ENCODE results near the gene CADM1. TPM values are rescaled to one million over a fixed set of nuclear protein-coding genes. Genes with fewer than 3 reads are reported as not detected.

CADM1 gene
- polyA plus RNA-seq, 3 donors, result 130 to 158 (median 149) TPM

GRCh38 chr11:115215694-115216617 lies 288.3 kb downstream of the CADM1 start:
- DNase-seq (ENCODE audit: extremely low read depth in 1 of 11, low read depth in 9 of 11, low spot score in 4 of 11), result no peak

GRCh38 chr11:115214644-115215234 lies 289.5 kb downstream of the CADM1 start:
- DNase-seq (ENCODE audit: extremely low read depth in 1 of 11, low read depth in 9 of 11, low spot score in 4 of 11), result no peak

- DNase-seq (ENCODE audit: extremely low read depth in 1 of 11, low read depth in 9 of 11, low spot score in 4 of 11), result no peak
Measured at GRCh38 chr11:115213007-115213406, 291.2 kb downstream of the CADM1 start.

- no peak for DNase-seq (ENCODE audit: extremely low read depth in 1 of 11, low read depth in 9 of 11, low spot score in 4 of 11)
Measured at GRCh38 chr11:115208808-115209259, 295.4 kb downstream of the CADM1 start.

- no peak for DNase-seq (ENCODE audit: extremely low read depth in 1 of 11, low read depth in 9 of 11, low spot score in 4 of 11)
Measured at GRCh38 chr11:115207916-115208315, 296.3 kb downstream of the CADM1 start.

- DNase-seq (ENCODE audit: extremely low read depth in 1 of 11, low read depth in 9 of 11, low spot score in 4 of 11), result peak in 5 of 11 donors; percentile 42 to 60 (median 44)
Measured at GRCh38 chr11:115207166-115207591, 297.0 kb downstream of the CADM1 start.

- no peak for DNase-seq (ENCODE audit: extremely low read depth in 1 of 11, low read depth in 9 of 11, low spot score in 4 of 11)
Measured at GRCh38 chr11:115206365-115207022, 297.7 kb downstream of the CADM1 start.

- no peak for DNase-seq (ENCODE audit: extremely low read depth in 1 of 11, low read depth in 9 of 11, low spot score in 4 of 11)
Measured at GRCh38 chr11:115202900-115203552, 301.2 kb downstream of the CADM1 start.

GRCh38 chr11:115202074-115202473 lies 302.1 kb downstream of the CADM1 start:
- no peak for DNase-seq (ENCODE audit: extremely low read depth in 1 of 11, low read depth in 9 of 11, low spot score in 4 of 11)

- DNase-seq (ENCODE audit: extremely low read depth in 1 of 11, low read depth in 9 of 11, low spot score in 4 of 11), result peak in 8 of 11 donors; percentile 51 to 84 (median 75)
Measured at GRCh38 chr11:115201111-115201792, 303.0 kb downstream of the CADM1 start.

GRCh38 chr11:115199481-115200069 lies 304.6 kb downstream of the CADM1 start:
- no peak for DNase-seq (ENCODE audit: extremely low read depth in 1 of 11, low read depth in 9 of 11, low spot score in 4 of 11)

GRCh38 chr11:115198321-115198741 lies 305.9 kb downstream of the CADM1 start:
- DNase-seq (ENCODE audit: extremely low read depth in 1 of 11, low read depth in 9 of 11, low spot score in 4 of 11), result peak in 5 of 11 donors; percentile 47 to 72 (median 49)

- no peak for DNase-seq (ENCODE audit: extremely low read depth in 1 of 11, low read depth in 9 of 11, low spot score in 4 of 11)
Measured at GRCh38 chr11:115197433-115197832, 306.8 kb downstream of the CADM1 start.

GRCh38 chr11:115197031-115197430 lies 307.2 kb downstream of the CADM1 start:
- no peak for DNase-seq (ENCODE audit: extremely low read depth in 1 of 11, low read depth in 9 of 11, low spot score in 4 of 11)

- no peak for DNase-seq (ENCODE audit: extremely low read depth in 1 of 11, low read depth in 9 of 11, low spot score in 4 of 11)
Measured at GRCh38 chr11:115194802-115195110, 309.5 kb downstream of the CADM1 start.

- DNase-seq (ENCODE audit: extremely low read depth in 1 of 11, low read depth in 9 of 11, low spot score in 4 of 11), result no peak
Measured at GRCh38 chr11:115193914-115194801, 310.1 kb downstream of the CADM1 start.

GRCh38 chr11:115191761-115192160 lies 312.5 kb downstream of the CADM1 start:
- DNase-seq (ENCODE audit: extremely low read depth in 1 of 11, low read depth in 9 of 11, low spot score in 4 of 11), result no peak
